Endothelial cell of umbilical vein (primary cell): ENCODE measurements around the gene CCL27.

Experiments
- CTCF ChIP-seq, 2 donors: IDR thresholded peaks; 1 replicate in 1 of 2; 2 replicates in 1 of 2; pipeline ENCODE4 v1.5.1; 2011; ENCODE audit warnings: low read length in 2 of 2, mild to moderate bottlenecking in 2 of 2, moderate library complexity in 2 of 2, control low read depth in 1 of 2, inconsistent platforms in 1 of 2, low read depth in 1 of 2; ENCODE audit not compliant: insufficient read depth in 1 of 2; ENCODE audit errors: extremely low read depth in 1 of 2
- EZH2 ChIP-seq: IDR thresholded peaks from 2 replicates; pipeline ENCODE4 v1.6.1; 2012; ENCODE audit warnings: borderline replicate concordance, low read depth, mild to moderate bottlenecking, moderate library complexity, low read length, inconsistent platforms; ENCODE audit not compliant: severe bottlenecking
- MAX ChIP-seq: IDR thresholded peaks from 2 replicates; pipeline ENCODE4 v1.6.1; 2011; ENCODE audit not compliant: insufficient read depth, insufficient read length
- POLR2A ChIP-seq: IDR thresholded peaks from 2 replicates; pipeline ENCODE4 v1.6.1; 2012; ENCODE audit warnings: low read depth, mild to moderate bottlenecking, control low read depth, low read length
- POLR2AphosphoS5 ChIP-seq: IDR thresholded peaks from 2 replicates; pipeline ENCODE4 v1.6.1; 2012; ENCODE audit warnings: low read depth, mild to moderate bottlenecking, control low read depth, low read length, moderate library complexity; ENCODE audit not compliant: insufficient read depth

GRCh38 chr9:34662526-34663302 is at the start of gene CCL27:
- TF ChIP-seq POLR2AphosphoS5: no peak
- no peak for TF ChIP-seq CTCF (IDR thresholded peaks at IDR 0.05; ENCODE audit: extremely low read depth in 1 of 2, insufficient read depth in 1 of 2, low read depth in 1 of 2, low read length in 2 of 2)
- TF ChIP-seq POLR2A: no peak
- TF ChIP-seq MAX: no peak
- no peak for TF ChIP-seq EZH2
